SK-N-SH (cell line): ENCODE results near the gene UBIAD1. TPM values are rescaled to one million over a fixed set of nuclear protein-coding genes. Genes with fewer than 3 reads are reported as not detected.

Source experiments
- CTCF ChIA-PET: fragments of 300-600, 350-600 bp; formaldehyde crosslinking; extraction: SDS; loops from one replicate; lab custom pipeline; 2021; lab: Yijun Ruan, JAX
- POLR2A ChIA-PET: fragments of 350-600 bp; sonication (Branson Sonifier 250); formaldehyde crosslinking; extraction: SDS; loops from one replicate; lab custom pipeline; 2020; ENCODE audit warnings: antibody characterized with exemption, inconsistent platforms; lab: Yijun Ruan, JAX
- DNase-seq: peaks from one replicate; pipeline ENCODE4 v3.0.0; 2012
- H2AFZ ChIP-seq: fragments of 200-600 bp; sonication (generic); 2 replicates; pipeline ENCODE4 v1.8.1; 2016; ENCODE audit warnings: antibody characterized with exemption, mild to moderate bottlenecking, low read depth
- H3F3A ChIP-seq: fragments of 200-600 bp; sonication (generic); replicated peaks from 2 replicates; pipeline ENCODE3; 2016; ENCODE audit warnings: antibody characterized with exemption, mild to moderate bottlenecking; ENCODE audit not compliant: insufficient read depth
- H3K27ac ChIP-seq, 2 experiments: fragments of 200-500 bp in 1 of 2; fragments of 200-600 bp in 1 of 2; sonication (Bioruptor generic) in 1 of 2; sonication (generic), shearing (Covaris generic) in 1 of 2; 2 replicates each; pipeline versions ENCODE4 v1.5.1 to v1.6.1; 2014 to 2016; ENCODE audit warnings: low read depth in 2 of 2, inconsistent platforms in 1 of 2, low read length in 1 of 2, mild to moderate bottlenecking in 1 of 2, mixed read lengths in 1 of 2
- H3K27me3 ChIP-seq: fragments of 200-600 bp; sonication (generic), shearing (Covaris generic); 2 replicates; pipeline ENCODE4 v1.6.1; 2016; ENCODE audit warnings: mixed run types; ENCODE audit not compliant: insufficient read depth
- H3K36me3 ChIP-seq, 2 experiments: fragments of 200-500 bp in 1 of 2; fragments of 200-600 bp in 1 of 2; sonication (Bioruptor generic) in 1 of 2; sonication (generic) in 1 of 2; replicated peaks in 1 of 2; 2 replicates each; pipeline versions ENCODE3 to v1.5.1; 2014 to 2016; ENCODE audit warnings: low read length in 1 of 2, mild to moderate bottlenecking in 1 of 2; ENCODE audit not compliant: insufficient read depth in 2 of 2, control insufficient read depth in 1 of 2
- H3K4me1 ChIP-seq, 2 experiments: fragments of 200-500 bp in 1 of 2; fragments of 200-600 bp in 1 of 2; sonication (Bioruptor generic) in 1 of 2; sonication (generic), shearing (Covaris generic) in 1 of 2; 2 replicates each; pipeline versions ENCODE4 v1.5.1 to v1.6.1; 2014 to 2016; ENCODE audit warnings: low read depth in 1 of 2, low read length in 1 of 2, mixed run types in 1 of 2; ENCODE audit not compliant: insufficient read depth in 2 of 2, control insufficient read depth in 1 of 2
- H3K4me2 ChIP-seq: fragments of 200-600 bp; sonication (generic), shearing (Covaris generic); 2 replicates; pipeline ENCODE4 v1.6.1; 2017; ENCODE audit warnings: mixed run types
- H3K4me3 ChIP-seq, 2 experiments: fragments of 200-500 bp in 1 of 2; fragments of 200-600 bp in 1 of 2; sonication (Bioruptor generic) in 1 of 2; sonication (generic), shearing (Covaris generic) in 1 of 2; 2 replicates each; pipeline versions ENCODE4 v1.5.1 to v1.8.1; 2014 to 2016; ENCODE audit warnings: low read depth in 2 of 2, inconsistent platforms in 1 of 2, low read length in 1 of 2, mild to moderate bottlenecking in 1 of 2, mixed read lengths in 1 of 2, moderate library complexity in 1 of 2
- H3K79me2 ChIP-seq: fragments of 200-600 bp; sonication (generic); 2 replicates; pipeline ENCODE4 v1.8.1; 2017; ENCODE audit warnings: mild to moderate bottlenecking; ENCODE audit not compliant: insufficient read depth
- H3K9ac ChIP-seq: fragments of 200-600 bp; sonication (generic); 2 replicates; pipeline ENCODE4 v1.6.1; 2017; ENCODE audit warnings: mixed run types
- H3K9me2 ChIP-seq: fragments of 200-600 bp; sonication (generic); 2 replicates; pipeline ENCODE4 v1.6.1; 2017; ENCODE audit warnings: mixed run types
- H3K9me3 ChIP-seq: fragments of 200-600 bp; sonication (generic); 2 replicates; pipeline ENCODE4 v1.6.1; 2017; ENCODE audit warnings: mixed run types, mild to moderate bottlenecking, moderate library complexity
- H4K20me1 ChIP-seq: fragments of 200-600 bp; sonication (generic); 2 replicates; pipeline ENCODE4 v1.6.1; 2017; ENCODE audit warnings: mild to moderate bottlenecking, mixed run types; ENCODE audit not compliant: insufficient read depth
- CTCF ChIP-seq: fragments of 200-600 bp; sonication (generic); IDR thresholded peaks from 2 replicates; pipeline ENCODE4 v1.6.1; 2017; ENCODE audit warnings: antibody characterized with exemption, mild to moderate bottlenecking, moderate library complexity
- ELF1 ChIP-seq: IDR thresholded peaks from 2 replicates; pipeline ENCODE4 v1.4.0; 2012
- FOXM1 ChIP-seq: IDR thresholded peaks from 2 replicates; pipeline ENCODE4 v1.4.0; 2012; ENCODE audit warnings: low read depth, mild to moderate bottlenecking
- MAX ChIP-seq: IDR thresholded peaks from 2 replicates; pipeline ENCODE4 v1.4.0; 2012; ENCODE audit warnings: low read depth
- POLR2AphosphoS5 ChIP-seq: IDR thresholded peaks from 2 replicates; pipeline ENCODE4 v1.6.1; 2012; ENCODE audit warnings: low read depth, low read length
- TAF1 ChIP-seq: IDR thresholded peaks from 2 replicates; pipeline ENCODE4 v1.6.1; 2012; ENCODE audit warnings: low read depth, mild to moderate bottlenecking, low read length, moderate library complexity, borderline replicate concordance
- TEAD4 ChIP-seq: IDR thresholded peaks from 2 replicates; pipeline ENCODE4 v1.4.0; 2012; ENCODE audit warnings: mild to moderate bottlenecking, borderline replicate concordance; ENCODE audit not compliant: insufficient read depth
- USF1 ChIP-seq: IDR thresholded peaks from 2 replicates; pipeline ENCODE4 v1.4.0; 2012; ENCODE audit warnings: low read depth, borderline replicate concordance
- USF2 ChIP-seq: fragments of 150-350 bp; IDR thresholded peaks from 2 replicates; pipeline ENCODE4 v1.6.1; 2017; ENCODE audit warnings: antibody characterized with exemption, low read length, low read depth, borderline replicate concordance
- ZBTB33 ChIP-seq: IDR thresholded peaks from 2 replicates; pipeline ENCODE4 v1.4.0; 2012; ENCODE audit warnings: low read depth, borderline replicate concordance
- WGBS: methylation state at CpG from one replicate; pipeline ENCODE4 v1.1.6; 2017; ENCODE audit warnings: low lambda C conversion rate; 5-methylcytosine and 5-hydroxymethylcytosine counted together
- polyA plus RNA-seq, 3 experiments: library from polyadenylated mRNA; depleted of rRNA; stranded (reverse); fragments of >200 nt; gene quantifications; 2 replicates each; pipeline ENCODE4 v1.2.3, GENCODE V29; 2012

UBIAD1 gene
- polyA plus RNA-seq, 1 of the 3 experiments (the other 2 are of a cell fraction), result 13.7 TPM

- ChIA-PET POLR2A (interaction anchor here (0.5 to 1.2 kb wide), 2 partner anchors 11 to 16 kb away, joined by 3 read pairs; partner anchors contain the start of gene MTOR), CTCF (interaction anchor here (1.0 to 9.4 kb wide), 5 partner anchors 10 to 404 kb away, joined by 3 to 153 read pairs (median 8); no protein-coding TSS in a partner anchor)
- 89% methylated on average over 7 of the region's 7 CpGs for WGBS
- Histone ChIP-seq H3K9ac (no peak overlapping the region), H3K9me3 (no peaks in the 10 kb centered on the region), H3K79me2 (no peaks in the 10 kb centered on the region), H2AFZ (no peak overlapping the region), H3F3A (peaks cover 6% of the 10 kb centered on the region), H4K20me1 (no peaks in the 10 kb centered on the region), H3K4me3 (no peak overlapping the region), H3K36me3 (peaks cover 20 to 45% of the 10 kb centered on the region in 2 experiments), H3K27me3 (no peaks in the 10 kb centered on the region), H3K9me2 (no peaks in the 10 kb centered on the region), H3K4me1 (no peaks in the 10 kb centered on the region), H3K27ac (no peak overlapping the region), H3K4me2 (no peak overlapping the region)
- no peak for DNase-seq
- TF ChIP-seq ELF1 (no peak), TEAD4 (no peak), CTCF (no peak), USF2 (no peak), FOXM1 (no peak), POLR2AphosphoS5 (no peak), MAX (no peak), USF1 (no peak), TAF1 (no peak), ZBTB33 (no peak)
Observed at GRCh38 chr1:11245904-11246719, 26.9 kb upstream of the UBIAD1 start.
